H1 (cell line): ENCODE measurements around the gene SLC37A1. TPM values are rescaled to one million over a fixed set of nuclear protein-coding genes. Genes with fewer than 3 reads are reported as not detected.

ENCODE experiments used
- RNF2 ChIP-seq: fragments of 200-900, 300-1000 bp; sonication (generic); IDR thresholded peaks from 2 replicates; pipeline ENCODE4 v1.7.1; 2016; ENCODE audit warnings: borderline replicate concordance, low read depth, mild to moderate bottlenecking, antibody characterized with exemption, low read length; ENCODE audit not compliant: poor library complexity, severe bottlenecking; ENCODE audit errors: missing control alignments
- TBP ChIP-seq: IDR thresholded peaks from 2 replicates; pipeline ENCODE4 v1.6.1; 2011; ENCODE audit warnings: low read depth, low read length, improper control_type of control experiment
- polyA plus RNA-seq, 7 experiments: library from polyadenylated mRNA; depleted of rRNA in 3 of 7; stranded (reverse) in 5 of 7; unstranded in 2 of 7; fragments of >200 nt in 5 of 7; fragments of 200-250 nt in 2 of 7; gene quantifications; 1 replicate in 5 of 7; 2 replicates in 1 of 7; 4 replicates in 1 of 7; pipeline versions ENCODE4 v1.2.1 to v1.2.3, GENCODE V29; 2011 to 2013; ENCODE audit warnings: missing spikeins in 2 of 7, mixed read lengths in 2 of 7
- total RNA-seq: library from RNA; stranded (reverse); fragmentation: NEBNext Ultra II Directional; extraction: Animal tissue kit (Norgen Biotek cat#: 25700); gene quantifications from 2 replicates; pipeline ENCODE4 v1.2.1, GENCODE V29; 2021

Gene SLC37A1
- total and polyA plus RNA-seq, 2 of the 8 experiments (the other 6 are each of a cell fraction or from before 2014, with no cell fraction given): 15.6 to 30.9 TPM

GRCh38 chr21:42592156-42592820 is 78.6 kb downstream of the SLC37A1 start (continued):
- no peak for TF ChIP-seq TBP
- no peak for TF ChIP-seq RNF2
- TF ChIP-seq, all 59 proteins: peak for 0
